Measurements from ENCODE around the gene TBC1D7. TPM values are rescaled to one million over a fixed set of nuclear protein-coding genes. Genes with fewer than 3 reads are reported as not detected.

Gene TBC1D7
- total RNA-seq, 1 experiment from 2014 or later, result 13.7 TPM

GRCh38 chr6:13355043-13355945 is 27.0 kb upstream of the TBC1D7 start (continued):
- TF ChIP-seq ATF3 (IDR thresholded peaks at IDR 0.05) (no peak), CEBPB (IDR thresholded peaks at IDR 0.05; ENCODE audit: low read depth) (no peak), SIN3A (IDR thresholded peaks at IDR 0.05; ENCODE audit: low read depth) (0 out of 2 replicates have a peak, but pooled peaks have one; percentile 27), FOSL1 (IDR thresholded peaks at IDR 0.05; ENCODE audit: low read depth) (peak; percentile 69), ZFX (IDR thresholded peaks at IDR 0.05) (no peak), POLR2A (IDR thresholded peaks at IDR 0.05; ENCODE audit: borderline replicate concordance, extremely low read depth, insufficient read depth, insufficient read length) (no peak)

GRCh38 chr6:13354331-13355042 is 26.1 kb upstream of the TBC1D7 start:
- Histone ChIP-seq H3K9me2 (ENCODE audit: insufficient read depth) (no peaks in the 10 kb centered on the region), H3K27ac (ENCODE audit: low read depth, low read length) (peak overlapping the region; percentile 39; the same call in 1 of the 2 replicates), H3K9me3 (ENCODE audit: control insufficient read depth in 1 of 2, insufficient read depth in 1 of 2, low read depth in 1 of 2, low read length in 2 of 2) (no peaks in the 10 kb centered on the region), H3K79me2 (ENCODE audit: insufficient read depth, low read length) (no peaks in the 10 kb centered on the region), H3K27me3 (ENCODE audit: insufficient read depth, low read length) (no peaks in the 10 kb centered on the region), H4K20me1 (ENCODE audit: insufficient read depth) (no peaks in the 10 kb centered on the region), H2AFZ (ENCODE audit: low read depth, low read length, poor library complexity, severe bottlenecking) (peak overlapping the region; percentile 3), H3K36me3 (ENCODE audit: control insufficient read depth in 1 of 2, insufficient read depth in 2 of 2, low read length in 2 of 2) (no peaks in the 10 kb centered on the region), H3K4me2 (ENCODE audit: low read length) (peak overlapping the region; percentile 67), H3K4me1 (ENCODE audit: control insufficient read depth in 1 of 2, insufficient read depth in 2 of 2, low read length in 2 of 2) (peaks cover 21 to 36% of the 10 kb centered on the region in 2 experiments), H3K9ac (ENCODE audit: low read length) (no peak overlapping the region), H3K4me3 (replicated peaks in 1 of 2; ENCODE audit: low read depth in 1 of 2, low read length in 2 of 2) (no peak overlapping the region; a peak in 1 of 4 replicates)
- ChIA-PET CTCF (no interaction called here), RAD21 (ENCODE audit: low non-redundant PET in 1 of 2, low total read pairs in 2 of 2, uncharacterized antibody in 2 of 2, unreplicated experiment in 2 of 2) (no interaction called here), POLR2A (interaction anchor here (1.1 to 1.7 kb wide), 2 partner anchors 26 to 220 kb away, joined by 4 read pairs; partner anchors contain the start of genes SIRT5 and TBC1D7)
- intact Hi-C loops (cut with micrococcal nuclease), result no loop called here
- DNase-seq (ENCODE audit: low read depth, low spot score) (no peak), ATAC-seq (no peak)
- TF ChIP-seq EZH2 (IDR thresholded peaks at IDR 0.05), result no peak
- no peak for TF ChIP-seq EGR1 (IDR thresholded peaks at IDR 0.05; ENCODE audit: low read depth)
- no peak for TF ChIP-seq SP1 (IDR thresholded peaks at IDR 0.05; ENCODE audit: low read depth)
- no peak for TF ChIP-seq JUND (IDR thresholded peaks at IDR 0.05)
- TF ChIP-seq SRF (IDR thresholded peaks at IDR 0.05; ENCODE audit: low read depth), result no peak
- no peak for TF ChIP-seq YY1 (IDR thresholded peaks at IDR 0.05; ENCODE audit: extremely low read depth, insufficient replicate concordance, low read depth, low read length)
- TF ChIP-seq POLR2A (IDR thresholded peaks at IDR 0.05; ENCODE audit: borderline replicate concordance, extremely low read depth, insufficient read depth, insufficient read length), result no peak
- no peak for TF ChIP-seq RAD21 (IDR thresholded peaks at IDR 0.05; ENCODE audit: low read depth)
- TF ChIP-seq CBX3 (IDR thresholded peaks at IDR 0.05; ENCODE audit: low read depth), result no peak
- TF ChIP-seq ZBTB33 (IDR thresholded peaks at IDR 0.05; ENCODE audit: extremely low read depth, insufficient replicate concordance, low read length), result no peak
- no peak for TF ChIP-seq CEBPB (IDR thresholded peaks at IDR 0.05; ENCODE audit: low read depth)
- TF ChIP-seq ZNF274 (IDR thresholded peaks at IDR 0.05; ENCODE audit: low read depth, low read length), result no peak
- TF ChIP-seq POLR2AphosphoS5 (IDR thresholded peaks at IDR 0.05; ENCODE audit: low read depth, low read length), result no peak
- TF ChIP-seq ELF1 (IDR thresholded peaks at IDR 0.05; ENCODE audit: borderline replicate concordance, low read depth), result no peak
- TF ChIP-seq MAX (IDR thresholded peaks at IDR 0.05), result no peak
- TF ChIP-seq EZH2phosphoT487 (IDR thresholded peaks at IDR 0.05; ENCODE audit: borderline replicate concordance), result no peak
- no TSS peak for BruUV-seq (replicated peaks)

Measured in HCT116 (cell line).